ENCODE results near the gene CAT.
"Not testable (repeated sequence)": the region's sequence is repeated elsewhere in the genome, so short reads cannot be mapped to it uniquely, and the experiment has no call there.

CAT gene

DNA sequence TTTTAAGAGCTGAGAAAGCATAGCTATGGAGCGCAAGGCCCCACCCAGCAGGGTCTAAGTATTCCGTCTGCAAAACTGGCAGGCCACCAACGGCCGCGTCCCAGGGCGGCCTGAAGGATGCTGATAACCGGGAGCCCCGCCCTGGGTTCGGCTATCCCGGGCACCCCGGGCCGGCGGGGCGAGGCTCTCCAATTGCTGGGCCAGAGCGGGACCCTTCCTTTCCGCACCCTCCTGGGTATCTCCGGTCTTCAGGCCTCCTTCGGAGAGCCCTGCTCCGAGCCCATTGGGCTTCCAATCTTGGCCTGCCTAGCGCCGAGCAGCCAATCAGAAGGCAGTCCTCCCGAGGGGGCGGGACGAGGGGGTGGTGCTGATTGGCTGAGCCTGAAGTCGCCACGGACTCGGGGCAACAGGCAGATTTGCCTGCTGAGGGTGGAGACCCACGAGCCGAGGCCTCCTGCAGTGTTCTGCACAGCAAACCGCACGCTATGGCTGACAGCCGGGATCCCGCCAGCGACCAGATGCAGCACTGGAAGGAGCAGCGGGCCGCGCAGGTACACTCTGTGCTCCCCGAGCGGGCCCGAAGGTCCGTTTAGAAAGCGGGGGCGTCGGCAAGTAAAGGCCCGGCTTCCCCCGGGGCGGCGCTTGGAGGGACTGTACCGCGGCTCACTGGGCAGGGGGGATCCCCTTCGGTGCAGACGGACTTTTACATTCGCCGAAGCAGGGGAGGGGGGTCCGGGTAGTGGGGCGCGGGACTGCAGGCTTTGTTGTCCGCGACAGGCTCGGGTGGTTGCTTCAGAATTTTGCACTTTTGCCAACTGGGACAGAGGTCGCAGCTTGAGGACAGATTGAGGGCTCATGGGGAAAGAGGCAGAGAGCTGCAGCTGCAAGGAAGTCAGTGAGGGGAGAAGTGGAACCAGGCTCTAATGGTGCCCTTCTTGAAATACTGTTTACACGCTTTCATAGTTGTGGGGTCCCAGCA lies at the start of gene CAT:
CAT (plus strand) TSS at position 406 of the 979 bp plus-strand sequence; CDS start at position 486, 80 bp downstream.
- DNase-seq, result peak; percentile 93 to 96 (median 94)

DNA sequence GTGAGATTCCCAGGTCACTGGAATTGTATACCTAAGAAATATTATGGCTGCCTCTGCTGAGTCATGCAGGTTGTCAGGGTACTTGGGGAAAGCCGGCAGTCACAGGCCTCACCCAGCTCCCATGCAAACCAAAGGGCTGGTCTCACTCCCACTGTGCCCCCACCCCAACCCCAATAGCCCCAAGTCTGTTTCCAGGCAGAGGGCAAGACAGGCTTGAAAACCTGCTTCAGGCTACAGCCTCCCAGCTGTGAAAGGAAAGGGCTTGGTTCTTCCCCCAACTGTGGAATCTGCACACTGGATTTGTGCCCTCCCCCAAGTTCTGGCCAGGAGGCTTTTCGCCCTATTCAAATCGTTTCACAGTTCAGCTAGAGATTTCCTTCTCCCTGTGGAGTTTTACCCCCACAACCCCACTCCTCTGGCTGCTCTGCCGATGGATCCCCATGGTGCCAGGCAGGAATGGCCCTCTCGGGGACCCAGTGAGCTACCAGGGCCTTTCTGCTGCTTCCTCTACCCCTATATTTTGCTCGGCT lies 43.9 kb upstream of the CAT start:
- DNase-seq, result no peak

DNA sequence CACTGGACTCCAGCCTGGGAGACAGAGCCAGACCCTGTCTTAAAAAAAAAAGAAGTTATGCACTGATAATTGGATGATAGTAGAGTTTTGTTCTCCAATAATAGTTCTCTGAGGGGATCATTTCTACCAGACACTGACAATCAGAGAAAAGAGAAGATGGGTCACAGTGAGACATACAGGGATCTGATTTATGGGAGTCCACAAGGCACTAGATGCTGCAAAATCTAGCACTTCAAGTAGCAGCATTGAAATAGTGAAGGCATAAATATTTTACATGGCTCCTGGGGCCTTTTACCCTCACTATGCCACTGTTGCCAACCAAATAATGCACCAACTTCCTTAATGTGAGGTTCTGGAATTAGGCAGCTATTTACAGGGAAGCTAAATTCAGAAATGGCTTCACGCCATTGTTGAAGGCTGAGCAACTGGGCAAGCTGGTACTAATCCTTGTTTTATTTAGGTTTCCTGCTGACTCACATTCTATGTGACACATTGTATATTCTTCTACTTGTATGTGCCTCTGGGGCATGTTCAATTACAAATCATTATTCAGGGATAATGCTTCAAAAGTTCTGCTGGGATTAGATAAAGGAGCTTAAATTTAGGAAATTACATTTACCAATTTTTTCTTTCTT lies 42.7 kb upstream of the CAT start:
- no peak for DNase-seq

DNA sequence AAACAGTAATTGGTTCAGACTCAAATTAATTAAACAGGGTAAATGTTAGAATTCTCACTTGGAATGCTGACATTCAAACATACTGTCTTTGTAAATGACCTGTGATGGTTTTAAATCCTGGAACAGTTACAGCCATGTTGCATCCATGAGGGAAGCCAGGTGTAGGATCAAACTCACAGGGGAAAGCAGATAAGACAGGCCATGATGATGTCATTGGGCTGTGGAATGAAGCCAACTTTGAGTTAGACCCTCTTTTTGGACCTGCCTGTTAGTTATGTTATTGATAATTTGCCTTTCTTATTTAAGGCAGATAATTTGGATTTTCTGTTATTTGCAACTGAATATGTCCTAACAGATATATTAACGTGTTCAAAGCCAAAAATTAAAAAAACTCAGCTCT lies 41.6 kb upstream of the CAT start:
- DNase-seq, result no peak

DNA sequence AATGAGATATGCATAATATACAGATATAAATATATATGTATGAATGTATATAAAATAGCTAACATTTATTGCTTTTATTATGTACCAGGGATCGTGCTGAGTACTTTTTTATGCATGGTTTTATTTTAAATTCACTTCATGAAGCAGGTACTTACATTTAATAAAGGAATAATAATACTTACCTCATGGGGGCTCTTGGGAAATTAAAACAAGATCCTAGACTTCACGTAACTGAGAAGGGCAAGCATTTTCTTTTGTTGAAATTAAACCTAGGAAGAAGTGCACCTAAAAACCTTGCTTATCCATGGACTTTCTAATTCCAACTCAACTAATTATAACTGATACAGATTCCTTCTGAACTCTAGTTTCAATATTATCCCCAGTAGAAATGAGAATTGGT lies 40.9 kb upstream of the CAT start:
- DNase-seq, result no peak

DNA sequence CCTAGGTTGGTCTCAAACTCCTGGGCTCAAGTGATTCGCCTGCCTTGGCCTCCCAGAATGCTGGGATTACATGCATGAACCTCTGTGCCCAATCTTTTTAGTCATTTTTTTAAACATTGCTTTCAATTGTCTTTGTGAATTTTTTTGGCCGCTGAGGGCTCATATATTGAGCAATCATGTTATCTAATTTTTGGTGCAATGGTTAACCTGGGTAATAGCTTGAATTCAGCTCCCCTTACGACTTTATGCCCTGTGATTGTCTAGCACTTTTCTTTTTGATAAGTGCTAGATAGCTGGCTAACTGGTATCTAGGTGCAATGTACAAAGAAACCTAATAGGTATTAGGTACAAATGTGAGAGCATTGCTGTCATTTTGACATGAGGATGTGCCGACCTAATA lies 35.3 kb upstream of the CAT start:
- no peak for DNase-seq

DNA sequence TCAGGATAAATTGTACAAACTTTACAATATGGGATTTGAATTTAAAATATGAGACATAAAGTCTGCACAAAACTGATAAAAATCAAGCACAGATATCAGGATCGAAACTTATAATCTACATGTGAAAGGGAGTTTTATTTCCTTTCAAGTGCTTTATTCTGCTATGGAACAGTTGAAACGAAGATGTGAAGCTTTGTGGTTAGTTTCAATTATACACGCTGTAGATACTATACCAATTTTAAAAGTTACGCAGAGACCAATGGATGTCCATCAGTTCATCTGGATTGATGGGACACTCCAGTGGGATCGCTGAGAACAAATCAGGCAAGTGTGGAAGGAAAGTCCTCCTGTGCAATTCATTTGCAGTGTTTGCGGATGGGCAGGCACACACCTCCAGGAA lies 34.5 kb upstream of the CAT start:
- DNase-seq, result no peak

DNA sequence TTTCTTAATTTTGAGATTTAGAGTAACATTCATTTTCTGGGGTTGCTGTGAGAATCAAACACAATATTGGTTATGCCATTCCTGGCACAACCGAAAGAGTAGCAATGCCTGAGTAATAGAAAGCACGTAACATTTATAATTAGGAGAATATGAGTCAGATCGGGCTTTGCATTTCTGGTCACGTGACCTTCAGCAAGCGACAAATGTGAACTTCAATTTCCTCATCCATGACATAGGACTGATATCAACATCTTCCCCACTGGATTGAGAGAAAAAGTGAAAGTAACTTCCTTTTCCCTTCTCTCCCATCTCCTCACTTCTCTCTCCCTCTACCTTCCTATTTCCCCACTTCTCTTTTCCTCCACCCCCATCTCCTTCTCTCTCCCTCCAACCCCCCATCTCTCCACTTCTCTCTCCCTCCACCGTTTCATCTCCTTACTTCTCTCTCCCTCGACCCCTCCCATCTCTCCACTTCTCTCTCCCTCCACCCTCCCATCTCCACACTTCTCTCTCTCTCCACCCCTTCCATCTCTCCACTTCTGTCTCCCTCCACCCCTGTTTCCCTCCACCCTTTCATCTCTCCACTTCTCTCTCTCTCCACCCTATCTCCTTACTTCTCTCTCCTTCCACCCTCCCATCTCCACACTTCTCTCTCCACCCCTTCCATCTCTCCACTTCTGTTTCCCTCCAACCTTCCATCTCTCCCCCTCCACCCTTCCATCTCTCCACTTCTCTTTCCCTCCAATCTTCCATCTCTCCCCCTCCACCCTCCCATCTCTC lies 33.5 kb upstream of the CAT start:
- DNase-seq, result no peak

DNA sequence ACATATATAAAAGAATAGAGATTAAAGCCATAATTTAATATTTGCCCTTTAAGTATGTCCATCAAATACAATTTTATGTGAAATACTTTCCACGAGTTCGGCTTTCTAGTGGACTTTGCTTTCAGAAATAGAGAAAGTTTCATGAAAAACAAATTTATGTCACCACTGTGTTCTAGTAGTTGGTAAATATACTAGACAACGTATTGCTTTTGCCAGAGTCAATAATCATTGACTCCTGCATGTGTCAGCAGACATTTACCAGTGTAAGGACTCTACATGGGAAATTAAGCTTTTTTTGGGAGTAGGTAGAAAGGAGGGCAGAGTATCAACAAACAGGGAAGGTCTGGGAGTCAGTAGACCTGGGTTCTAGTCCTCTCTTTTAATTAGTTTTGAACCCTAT lies 32.3 kb upstream of the CAT start:
- no peak for DNase-seq

DNA sequence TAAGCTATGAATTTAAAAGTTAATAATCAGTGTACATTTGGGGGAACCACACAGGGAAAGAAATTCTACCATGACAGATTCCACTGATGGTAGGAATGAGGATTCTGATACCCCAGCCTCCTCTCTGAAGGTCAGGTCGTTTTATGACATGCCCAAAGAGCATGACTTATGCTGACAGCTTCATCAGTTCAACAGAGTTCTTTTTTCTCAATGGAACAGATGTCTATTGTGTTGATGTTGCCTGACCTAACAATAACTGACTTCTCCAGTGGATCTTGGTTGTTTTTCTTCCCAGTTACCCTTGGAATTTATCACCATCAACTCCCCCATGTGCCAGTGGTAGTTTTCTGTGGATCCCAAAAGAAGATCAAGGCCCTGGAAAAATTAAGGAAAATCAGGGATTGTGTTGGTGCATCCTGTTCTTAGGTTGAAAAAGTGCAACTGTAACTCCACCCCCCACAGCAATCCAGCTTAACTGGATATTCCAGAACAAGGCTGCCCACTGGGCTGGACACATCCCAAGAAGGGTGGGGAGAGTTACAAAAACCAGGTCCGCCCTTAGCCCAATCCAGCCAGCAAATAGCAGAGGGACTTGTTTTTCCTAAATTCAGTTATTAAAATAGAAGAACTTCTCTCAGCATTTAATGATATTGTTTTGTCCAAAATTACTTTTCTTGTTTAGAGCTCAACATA lies 31.5 kb upstream of the CAT start:
- DNase-seq, result no peak

DNA sequence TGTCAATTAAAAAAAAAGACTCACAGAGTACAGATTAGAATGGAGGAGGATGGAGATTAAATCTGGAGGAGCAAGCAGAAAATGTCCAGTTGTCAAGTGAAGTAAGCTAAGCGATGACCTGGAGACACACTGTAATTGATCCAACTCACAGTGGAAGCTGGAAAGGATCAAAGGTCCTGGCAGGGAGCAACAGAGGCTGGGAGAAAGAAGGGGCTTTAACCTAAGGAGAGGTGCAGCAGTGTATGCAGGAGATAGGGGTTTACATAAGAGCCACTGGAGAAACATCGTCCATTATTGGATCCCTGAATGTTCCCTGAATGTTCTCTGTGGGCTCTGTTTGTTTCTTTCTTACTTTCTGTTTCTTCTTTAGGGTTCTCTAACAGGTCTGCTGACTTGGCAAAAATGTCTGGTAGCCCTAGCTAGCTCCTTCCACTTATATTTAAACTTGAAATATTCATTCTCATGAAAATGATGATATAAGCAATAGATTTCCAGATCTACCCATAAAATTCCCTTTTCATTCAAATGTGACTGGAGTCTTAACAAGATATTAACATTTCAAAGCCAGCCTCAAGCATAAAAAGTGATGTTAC lies 30.1 kb upstream of the CAT start:
- DNase-seq, result no peak

DNA sequence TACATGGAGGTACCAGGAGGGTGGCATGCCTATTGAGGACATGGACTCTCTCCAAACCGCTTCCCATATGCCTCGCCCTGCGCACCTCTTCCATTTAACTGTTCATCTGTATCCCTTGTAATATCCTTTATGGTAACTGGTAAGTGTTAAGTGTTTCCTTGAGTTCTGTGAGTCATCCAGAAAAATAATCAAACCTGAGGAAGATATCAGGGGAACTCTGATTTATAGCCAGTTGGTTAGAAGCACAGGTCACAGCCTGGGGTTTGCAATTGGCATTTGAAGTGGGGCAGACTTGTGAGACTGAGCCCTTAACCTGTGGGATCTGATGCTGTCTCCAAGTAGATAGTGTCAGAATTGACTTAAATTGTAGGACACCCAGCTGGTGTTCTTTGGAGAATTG lies 27.6 kb upstream of the CAT start:
- no peak for DNase-seq

DNA sequence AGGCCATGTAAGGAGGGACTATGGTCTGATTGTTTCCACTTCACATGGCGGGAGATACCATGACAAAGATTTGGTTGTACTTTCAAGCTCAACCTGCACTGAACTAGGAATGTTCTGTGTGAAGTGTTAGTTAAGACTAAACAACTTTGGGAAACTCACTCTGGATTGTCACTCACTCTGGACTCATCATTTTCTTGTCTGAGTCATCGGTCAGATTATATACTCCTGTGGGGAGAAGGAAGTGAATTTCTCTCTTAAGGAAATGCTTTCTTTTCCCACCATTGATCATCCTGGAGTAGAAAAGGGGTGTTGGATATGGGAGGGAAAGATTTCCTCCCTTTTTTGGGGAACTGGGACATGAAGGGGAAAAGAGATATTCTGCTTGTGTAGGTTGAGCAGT lies 26.9 kb upstream of the CAT start:
- DNase-seq, result no peak

DNA sequence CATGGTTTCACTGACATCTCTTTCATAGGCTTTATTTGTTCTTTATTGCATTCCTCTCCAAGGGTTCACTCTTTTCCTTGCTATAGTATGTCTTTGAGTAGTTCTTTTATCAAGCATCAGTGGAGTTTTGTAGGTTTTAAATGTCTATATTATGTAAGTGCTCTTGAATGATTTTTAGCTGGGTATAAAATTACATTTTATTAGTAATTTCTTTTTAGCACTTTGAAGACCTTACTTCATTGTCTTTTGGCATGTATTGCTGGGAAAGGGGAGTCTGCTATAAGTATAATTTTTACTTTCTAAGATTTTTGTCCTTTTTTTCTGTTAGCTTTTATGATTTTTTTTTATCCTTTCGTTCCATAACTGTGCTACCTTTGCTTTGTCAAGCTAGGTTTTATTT lies 25.5 kb upstream of the CAT start:
- DNase-seq, result no peak

DNA sequence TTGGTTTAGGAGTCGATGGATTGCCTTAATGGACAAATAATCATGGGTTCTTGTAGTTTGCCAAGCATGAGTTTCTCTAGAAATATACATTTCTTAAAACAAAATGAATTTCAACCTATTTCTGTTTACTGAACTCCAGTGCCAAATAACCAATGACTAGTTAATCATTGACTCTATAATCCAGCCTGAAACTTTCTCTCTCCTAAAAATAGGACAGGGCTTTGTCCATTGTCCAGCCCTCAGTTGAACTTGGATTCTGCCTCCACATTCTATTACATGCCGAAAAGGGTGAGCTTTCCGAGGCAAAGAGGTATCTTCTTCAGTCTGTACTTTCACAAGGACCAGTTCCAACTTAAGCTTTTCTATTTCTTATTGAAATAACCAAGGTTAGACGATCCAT lies 23.2 kb upstream of the CAT start:
- no peak for DNase-seq

DNA sequence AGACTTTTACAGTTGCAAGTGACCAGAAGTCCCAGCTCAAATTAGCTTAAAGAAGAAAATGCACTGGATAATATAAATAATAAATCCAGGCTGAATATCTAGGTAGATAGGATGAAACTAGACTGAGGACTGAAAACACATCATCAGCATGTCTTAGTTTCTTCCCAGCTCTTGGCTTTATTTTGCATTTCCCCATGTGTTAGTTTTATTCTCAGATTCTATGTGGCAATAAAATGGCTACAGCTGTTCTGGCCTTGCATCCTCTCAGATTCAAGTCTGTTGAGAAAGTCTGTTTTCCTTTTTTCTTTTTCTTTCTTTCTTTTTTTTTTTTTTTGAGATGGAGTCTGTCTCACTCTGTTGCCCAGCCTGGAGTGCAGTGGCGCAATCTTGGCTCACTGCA lies 22.6 kb upstream of the CAT start:
- DNase-seq, result no peak

DNA sequence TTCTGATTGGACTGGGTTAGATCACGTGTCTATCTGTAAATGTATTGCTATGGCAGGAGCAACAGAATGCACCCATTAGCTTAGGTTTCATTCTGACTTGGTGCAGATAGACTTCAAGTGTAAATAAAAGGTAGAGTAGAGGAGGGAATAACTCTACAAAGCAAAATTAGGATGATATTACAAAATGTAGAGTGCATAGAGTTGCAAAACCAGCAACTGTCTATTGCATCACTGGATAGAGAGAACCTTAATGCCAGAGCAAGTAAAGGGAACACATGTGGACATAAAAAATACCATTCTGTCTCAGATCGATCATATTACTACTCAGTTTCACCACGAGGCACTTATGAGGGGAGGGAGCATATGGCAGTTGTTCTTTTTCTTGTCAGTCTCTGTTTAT lies 22.0 kb upstream of the CAT start:
- DNase-seq, result no peak

DNA sequence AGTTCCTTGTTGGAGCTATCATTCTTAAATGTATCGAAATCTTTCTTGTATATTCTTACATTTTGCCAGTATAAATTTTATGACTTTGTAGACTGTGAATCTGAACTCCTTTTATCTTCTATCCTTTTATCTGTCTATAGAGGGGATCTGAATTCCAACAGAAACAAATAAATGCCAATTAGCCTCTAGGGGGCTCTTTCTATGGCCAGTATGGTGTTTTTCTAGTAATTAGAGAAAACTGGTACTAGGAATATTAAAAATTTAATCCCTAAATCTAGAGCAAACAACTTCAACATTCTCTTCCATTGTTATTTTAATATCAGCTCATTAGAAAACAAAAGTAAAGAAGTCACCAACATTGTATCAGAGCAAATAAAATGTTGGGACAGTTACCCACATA lies 21.5 kb upstream of the CAT start:
- DNase-seq, result no peak

DNA sequence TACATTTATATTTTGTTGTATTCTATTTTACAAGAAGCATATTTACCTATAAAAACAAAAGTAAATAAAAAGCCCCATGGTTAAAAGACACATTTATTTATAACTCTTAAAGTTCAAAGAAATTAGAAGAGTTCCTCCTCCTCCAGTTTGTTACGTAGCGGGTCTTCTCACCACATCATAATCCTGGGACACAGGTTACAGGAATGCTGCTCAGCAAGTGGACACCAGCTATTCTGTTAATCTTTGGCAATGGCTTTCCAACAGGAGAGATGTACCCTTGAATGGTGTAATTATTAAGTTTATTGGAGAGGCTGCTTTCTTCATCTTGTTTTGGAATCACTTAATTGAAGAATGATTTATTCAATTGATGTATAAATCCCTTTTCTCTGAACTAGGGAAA lies 19.6 kb upstream of the CAT start:
- no peak for DNase-seq

DNA sequence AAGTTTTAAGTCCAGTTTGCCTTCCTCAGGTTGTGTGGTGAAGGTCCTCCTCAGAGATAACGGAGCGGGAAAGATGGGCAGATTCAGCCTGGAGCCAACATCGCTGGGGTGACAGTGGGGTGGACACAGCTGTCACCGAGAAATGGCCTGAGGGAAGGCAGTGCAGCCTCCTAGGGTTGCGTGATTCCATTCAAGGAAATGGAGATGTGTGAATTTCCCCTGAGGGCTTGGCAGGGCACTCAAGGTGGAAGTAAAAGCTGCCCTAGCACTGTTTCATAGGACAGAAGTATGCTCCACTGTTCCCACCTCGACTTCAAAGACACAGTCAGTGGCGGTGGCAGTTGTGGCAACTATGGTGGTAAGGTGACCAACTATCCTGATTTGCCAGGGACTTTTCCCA lies 15.4 kb upstream of the CAT start:
- no peak for DNase-seq

DNA sequence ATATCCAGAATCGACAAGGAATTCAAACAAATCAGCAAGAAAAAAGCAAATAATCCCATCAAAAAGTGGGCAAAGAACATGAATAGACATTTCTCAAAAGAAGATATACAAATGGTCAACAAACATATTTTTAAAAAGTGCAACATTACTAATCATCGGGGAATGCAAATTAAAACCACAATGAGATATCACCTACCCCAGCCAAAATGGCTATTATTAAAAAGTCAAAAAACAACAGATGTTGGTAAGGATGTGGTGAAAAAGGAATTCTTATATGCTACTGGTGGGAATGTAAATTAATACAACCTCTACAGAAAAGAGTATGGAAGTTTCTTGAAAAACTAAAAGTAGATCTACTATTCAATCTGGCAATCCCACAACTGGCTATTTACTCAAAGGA lies 13.9 kb upstream of the CAT start:
- DNase-seq, result not testable (repeated sequence)

DNA sequence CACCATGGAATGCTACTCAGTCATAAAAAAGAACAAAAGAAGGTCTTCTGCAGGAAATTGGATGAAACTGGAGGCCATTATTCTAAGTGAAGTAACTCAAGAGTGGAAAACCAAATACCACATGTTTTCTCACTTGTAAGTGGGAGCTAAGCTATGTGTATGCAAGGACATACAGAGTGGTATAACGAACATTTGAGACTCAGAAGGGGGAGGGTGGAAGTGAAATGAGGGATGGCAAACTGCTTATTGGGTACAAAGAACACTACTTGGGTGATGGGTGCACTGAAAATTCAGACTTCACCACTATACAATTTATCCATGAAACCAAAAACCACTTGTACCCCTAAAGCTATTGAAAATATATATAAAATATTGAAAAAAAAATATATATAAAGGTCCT lies 13.4 kb upstream of the CAT start:
- no peak for DNase-seq
